B cell (primary cell): ENCODE data around the gene PTGIR. TPM values are rescaled to one million over a fixed set of nuclear protein-coding genes. Genes with fewer than 3 reads are reported as not detected.

Experiments
- ATAC-seq: fragments of 200-7000 bp; cut with Tn5 transposase; one replicate; pipeline ENCODE4 v1.10.0; 2021; ENCODE audit warnings: low read depth, mild to moderate bottlenecking, moderate number of reproducible peaks, moderate library complexity
- CTCF ChIA-PET: fragments of 350-600 bp; sonication (Branson Sonifier 250); formaldehyde crosslinking; loops from one replicate; lab custom pipeline; 2021; ENCODE audit warnings: antibody characterized with exemption, inconsistent platforms; lab: Charles Lee
- POLR2A ChIA-PET: fragments of 350-600 bp; sonication (Branson Sonifier 250); formaldehyde crosslinking; loops from one replicate; lab custom pipeline; 2021; ENCODE audit warnings: antibody characterized with exemption; lab: Charles Lee
- DNase-seq: peaks from one replicate; pipeline ENCODE4 v3.0.0; 2013
- H2AFZ ChIP-seq: 2 replicates; pipeline ENCODE4 v1.6.1; 2012; ENCODE audit warnings: mild to moderate bottlenecking, low read depth, low read length; ENCODE audit not compliant: insufficient read depth, poor library complexity, severe bottlenecking
- H3K27ac ChIP-seq, 2 donors: 1 replicate in 1 of 2; 2 replicates in 1 of 2; pipeline ENCODE4 v1.5.1; 2012 to 2013; ENCODE audit warnings: low read length in 2 of 2, mild to moderate bottlenecking in 2 of 2, moderate library complexity in 1 of 2
- H3K27me3 ChIP-seq, 4 experiments: fragments of 200-600 bp in 1 of 4; sonication (generic) in 1 of 4; replicated peaks in 1 of 4; 1 replicate in 2 of 4; 2 replicates in 2 of 4; pipeline versions ENCODE4 v1.6.1 to v1.7.0; 2013 to 2016; ENCODE audit warnings: low read length in 3 of 4, mild to moderate bottlenecking in 2 of 4, mixed read lengths in 1 of 4, moderate library complexity in 1 of 4; ENCODE audit not compliant: insufficient read depth in 4 of 4, control insufficient read depth in 3 of 4; ENCODE audit errors: control extremely low read depth in 1 of 4
- H3K36me3 ChIP-seq, 2 experiments: replicated peaks in 1 of 2; 1 replicate in 1 of 2; 2 replicates in 1 of 2; pipeline versions ENCODE4 v1.6.1 to v1.7.1; 2013; ENCODE audit warnings: low read length in 1 of 2; ENCODE audit not compliant: insufficient read depth in 2 of 2, control insufficient read depth in 1 of 2; ENCODE audit errors: control extremely low read depth in 1 of 2, extremely low read depth in 1 of 2
- H3K4me1 ChIP-seq, 2 donors: fragments of 200-600 bp in 1 of 2; sonication (generic) in 1 of 2; 1 replicate in 1 of 2; 2 replicates in 1 of 2; pipeline versions ENCODE4 v1.5.1 to v1.6.1; 2013 to 2017; ENCODE audit warnings: low read length in 2 of 2; ENCODE audit not compliant: control insufficient read depth in 2 of 2, insufficient read depth in 2 of 2
- H3K4me2 ChIP-seq: replicated peaks from 2 replicates; pipeline ENCODE3; 2012; ENCODE audit warnings: mild to moderate bottlenecking, low read depth, low read length; ENCODE audit not compliant: poor library complexity, severe bottlenecking
- H3K4me3 ChIP-seq, 5 experiments: fragments of 200-600 bp in 1 of 5; sonication (generic) in 1 of 5; 1 replicate in 3 of 5; 2 replicates in 2 of 5; pipeline versions ENCODE4 v1.5.1 to v1.7.0; 2011 to 2016; ENCODE audit warnings: low read length in 4 of 5, mild to moderate bottlenecking in 4 of 5, low read depth in 2 of 5, control low read depth in 1 of 5, moderate library complexity in 1 of 5; ENCODE audit not compliant: insufficient read depth in 1 of 5; ENCODE audit errors: control extremely low read depth in 1 of 5, extremely low read depth in 1 of 5
- H3K79me2 ChIP-seq: fragments of 200-600 bp; sonication (generic); one replicate; pipeline ENCODE4 v1.6.0; 2016; ENCODE audit warnings: low read length; ENCODE audit not compliant: control insufficient read depth, insufficient read depth
- H3K9ac ChIP-seq: fragments of 200-600 bp; sonication (generic); 2 replicates; pipeline ENCODE4 v1.6.1; 2017; ENCODE audit warnings: mild to moderate bottlenecking, low read length, moderate library complexity
- H3K9me3 ChIP-seq, 3 donors: one replicate each; pipeline versions ENCODE4 v1.6.1 to v1.7.1; 2013; ENCODE audit warnings: low read length in 2 of 3; ENCODE audit not compliant: control insufficient read depth in 2 of 3, insufficient read depth in 1 of 3; ENCODE audit errors: control extremely low read depth in 1 of 3
- H4K20me1 ChIP-seq: 2 replicates; pipeline ENCODE4 v1.6.0; 2012; ENCODE audit warnings: mild to moderate bottlenecking, low read length; ENCODE audit not compliant: insufficient read depth, control insufficient read depth, poor library complexity, severe bottlenecking
- H3K27ac Mint-ChIP-seq: one replicate; pipeline ENCODE4 v1.8.0; 2021; ENCODE audit warnings: mixed read lengths
- H3K27me3 Mint-ChIP-seq: one replicate; pipeline ENCODE4 v1.8.0; 2021; ENCODE audit warnings: mixed read lengths
- H3K4me1 Mint-ChIP-seq: one replicate; pipeline ENCODE4 v1.8.0; 2021; ENCODE audit warnings: mixed read lengths
- H3K4me3 Mint-ChIP-seq: one replicate; pipeline ENCODE4 v1.8.0; 2021; ENCODE audit warnings: mixed read lengths
- H3K9me3 Mint-ChIP-seq: one replicate; pipeline ENCODE4 v1.8.0; 2022; ENCODE audit warnings: mixed read lengths; ENCODE audit not compliant: insufficient read depth
- CTCF ChIP-seq: fragments of 200-600 bp; IDR thresholded peaks from one replicate; pipeline ENCODE4 v1.8.0; 2022; ENCODE audit warnings: antibody characterized with exemption, mild to moderate bottlenecking
- EZH2 ChIP-seq: IDR thresholded peaks from 2 replicates; pipeline ENCODE4 v1.6.1; 2012; ENCODE audit warnings: borderline replicate concordance, low read depth, mild to moderate bottlenecking, moderate library complexity, low read length; ENCODE audit not compliant: insufficient read depth, poor library complexity, severe bottlenecking
- WGBS: methylation state at CpG from one replicate; pipeline ENCODE4 v1.1.5; 2013; ENCODE audit warnings: missing lambda C conversion rate; ENCODE audit not compliant: insufficient coverage; 5-methylcytosine and 5-hydroxymethylcytosine counted together
- intact Hi-C: fragments of 100-400 bp; cut with micrococcal nuclease; formaldehyde crosslinking; loops from one replicate; pipeline ENCODE4 v1.10.0; 2022
- polyA plus RNA-seq: library from polyadenylated mRNA; depleted of rRNA; stranded (reverse); fragments of >200 nt; gene quantifications from 2 replicates; pipeline ENCODE4 v1.2.3, GENCODE V29; 2012
- total RNA-seq, 2 donors: library from RNA; stranded (reverse); fragments of 120-200 nt in 1 of 2; gene quantifications; 1 replicate in 1 of 2; 2 replicates in 1 of 2; pipeline versions ENCODE4 v1.2.3 to v1.2.4, GENCODE V29; 2013 to 2022

The PTGIR gene
- total and polyA plus RNA-seq, 2 donors (not counting 1 experiment from before 2014, with no cell fraction given): 1.9 to 2.1 TPM

- no peaks in the 10 kb centered on the region for H3K79me2 ChIP-seq
- peaks cover 52 to 59% of the 10 kb centered on the region in 2 donors for H3K4me1 ChIP-seq
- H3K9me3 ChIP-seq: no peaks in the 10 kb centered on the region
- H3K27ac Mint-ChIP-seq: peak overlapping the region; percentile 20
- H3K9me3 Mint-ChIP-seq: no peaks in the 10 kb centered on the region
- ChIA-PET CTCF (interaction anchor here (1.4 to 2.3 kb wide), 2 partner anchors 10 to 38 kb away, joined by 4 to 8 read pairs; partner anchors contain the start of gene DACT3), POLR2A (interaction anchor here (0.5 kb wide), 1 partner anchor 10 kb away, joined by 5 read pairs; no protein-coding TSS in a partner anchor)
- no peaks in the 10 kb centered on the region for H3K36me3 ChIP-seq
- DNase-seq: no peak
- peaks cover 59% of the 10 kb centered on the region for H3K4me1 Mint-ChIP-seq
- intact Hi-C loops: no loop called here
- H3K27ac ChIP-seq: no peak overlapping the region
- no peak overlapping the region for H2AFZ ChIP-seq
- H3K4me2 ChIP-seq: peak overlapping the region; percentile 31
- TF ChIP-seq CTCF: no peak
- TF ChIP-seq EZH2: no peak
- H4K20me1 ChIP-seq: no peaks in the 10 kb centered on the region
- no peaks in the 10 kb centered on the region for H3K27me3 Mint-ChIP-seq
- no peak overlapping the region for H3K4me3 ChIP-seq
- ATAC-seq: no peak
- 96% methylated on average over 34 of the region's 35 CpGs for WGBS
- H3K9ac ChIP-seq: no peak overlapping the region
- peak overlapping the region; percentile 54 for H3K4me3 Mint-ChIP-seq
- H3K27me3 ChIP-seq: no peaks in the 10 kb centered on the region
Observed at GRCh38 chr19:46623915-46624502, 880 bp downstream of the PTGIR start.

GRCh38 chr19:46622118-46622446 lies 2.8 kb downstream of the PTGIR start:
- no peaks in the 10 kb centered on the region for H3K27me3 ChIP-seq
- H3K9me3 Mint-ChIP-seq: no peaks in the 10 kb centered on the region
- no peaks in the 10 kb centered on the region for H4K20me1 ChIP-seq
- H3K27me3 Mint-ChIP-seq: no peaks in the 10 kb centered on the region
- ChIA-PET CTCF (interaction anchor here (0.8 to 16.2 kb wide), 5 partner anchors 8 to 40 kb away, joined by 3 to 447 read pairs (median 3); partner anchors contain the start of gene DACT3), POLR2A (interaction anchor here (0.6 to 1.4 kb wide), 3 partner anchors 10 to 20 kb away, joined by 3 to 4 read pairs (median 3); partner anchors contain the start of gene GNG8)
- no peak overlapping the region for H3K9ac ChIP-seq
- no peak overlapping the region for H3K4me3 ChIP-seq
- H2AFZ ChIP-seq: no peak overlapping the region
- TF ChIP-seq EZH2 (no peak), CTCF (no peak)
- no peak overlapping the region for H3K27ac ChIP-seq
- ATAC-seq (no peak), DNase-seq (no peak)
- no peak overlapping the region for H3K4me3 Mint-ChIP-seq
- 56% methylated on average over 7 of the region's 7 CpGs for WGBS
- H3K4me2 ChIP-seq: peak overlapping the region; percentile 87
- H3K4me1 ChIP-seq: peaks cover 66 to 77% of the 10 kb centered on the region in 2 donors
- no peaks in the 10 kb centered on the region for H3K36me3 ChIP-seq
- no peaks in the 10 kb centered on the region for H3K79me2 ChIP-seq
- H3K27ac Mint-ChIP-seq: peak overlapping the region; percentile 56
- peaks cover 68% of the 10 kb centered on the region for H3K4me1 Mint-ChIP-seq
- H3K9me3 ChIP-seq: no peaks in the 10 kb centered on the region
- intact Hi-C loops: no loop called here
